T-helper 2 cell treated with Interferon-gamma antibody and Interleukin-4, amounts not matched to agents 5 μg/mL and 100 μg/mL, for 36 hours (primary cell): ENCODE measurements around the gene C11orf97.
"Not testable (repeated sequence)": the region's sequence is repeated elsewhere in the genome, so short reads cannot be mapped to it uniquely, and the experiment has no call there.

Experiments used
- DNase-seq: peaks from one replicate; pipeline ENCODE4 v3.0.0; 2021; ENCODE audit warnings: low spot score
- H3K27ac Mint-ChIP-seq: one replicate; pipeline ENCODE4 v1.8.0; 2021; ENCODE audit warnings: mild to moderate bottlenecking, mixed read lengths
- H3K27me3 Mint-ChIP-seq: one replicate; pipeline ENCODE4 v1.8.0; 2021; ENCODE audit warnings: low read depth, mixed read lengths
- H3K36me3 Mint-ChIP-seq: one replicate; pipeline ENCODE4 v1.8.0; 2021; ENCODE audit warnings: low read depth, mixed read lengths
- H3K4me1 Mint-ChIP-seq: one replicate; pipeline ENCODE4 v1.8.0; 2021; ENCODE audit warnings: low read depth, mixed read lengths
- H3K4me3 Mint-ChIP-seq: one replicate; pipeline ENCODE4 v1.8.0; 2022; ENCODE audit warnings: mild to moderate bottlenecking, moderate library complexity, mixed read lengths
- H3K9me3 Mint-ChIP-seq: one replicate; pipeline ENCODE4 v1.8.0; 2021; ENCODE audit warnings: mixed read lengths

C11orf97 gene

GRCh38 chr11:94511932-94512781 is at the start of gene C11orf97:
TSS of gene C11orf97 (plus strand) at chr11:94512461. CDS start at chr11:94512529, 68 bp downstream.
- Mint-ChIP-seq H3K27me3 (peaks cover 62% of the 10 kb centered on the region), H3K4me1 (peaks cover 11% of the 10 kb centered on the region), H3K27ac (no peak within 1 kb of the TSS), H3K4me3 (peak within 1 kb of the TSS; percentile 69), H3K36me3 (no peaks in the 10 kb centered on the region), H3K9me3 (no peaks in the 10 kb centered on the region)
- DNase-seq = peak; percentile 41

- no peaks in the 10 kb centered on the region for H3K27me3 Mint-ChIP-seq
- H3K36me3 Mint-ChIP-seq = peaks cover 53% of the 10 kb centered on the region
- no peaks in the 10 kb centered on the region for H3K9me3 Mint-ChIP-seq
- no peak overlapping the region for H3K4me3 Mint-ChIP-seq
- H3K27ac Mint-ChIP-seq = no peak overlapping the region
- peaks cover 29% of the 10 kb centered on the region for H3K4me1 Mint-ChIP-seq
- DNase-seq = no peak
These were observed 42.8 kb upstream of the C11orf97 start for GRCh38 chr11:94469416-94469815.

- H3K4me1 Mint-ChIP-seq = peaks cover 40% of the 10 kb centered on the region
- peak overlapping the region; percentile 63 for H3K4me3 Mint-ChIP-seq
- H3K9me3 Mint-ChIP-seq = no peaks in the 10 kb centered on the region
- no peaks in the 10 kb centered on the region for H3K27me3 Mint-ChIP-seq
- peak; percentile 43 for DNase-seq
- peak overlapping the region; percentile 80 for H3K27ac Mint-ChIP-seq
- peaks cover 50% of the 10 kb centered on the region for H3K36me3 Mint-ChIP-seq
These were observed 39.1 kb upstream of the C11orf97 start for GRCh38 chr11:94472916-94473799.

GRCh38 chr11:94477624-94478023 is 34.6 kb upstream of the C11orf97 start:
- Mint-ChIP-seq H3K36me3 (peaks cover 52% of the 10 kb centered on the region), H3K9me3 (no peaks in the 10 kb centered on the region), H3K27ac (peak overlapping the region; percentile 29), H3K4me1 (peaks cover 28% of the 10 kb centered on the region), H3K27me3 (no peaks in the 10 kb centered on the region), H3K4me3 (no peak overlapping the region)
- no peak for DNase-seq

- Mint-ChIP-seq H3K36me3 (peaks cover 52% of the 10 kb centered on the region), H3K4me1 (peaks cover 10% of the 10 kb centered on the region), H3K9me3 (no peaks in the 10 kb centered on the region), H3K27me3 (no peaks in the 10 kb centered on the region), H3K4me3 (no peak overlapping the region), H3K27ac (no peak overlapping the region)
- DNase-seq = no peak
These were observed 30.9 kb upstream of the C11orf97 start for GRCh38 chr11:94481342-94481741.

GRCh38 chr11:94486068-94486467 is 26.2 kb upstream of the C11orf97 start:
- Mint-ChIP-seq H3K36me3 (peaks cover 66% of the 10 kb centered on the region), H3K4me3 (no peak overlapping the region), H3K27me3 (no peaks in the 10 kb centered on the region), H3K27ac (no peak overlapping the region), H3K9me3 (no peaks in the 10 kb centered on the region), H3K4me1 (peaks cover 12% of the 10 kb centered on the region)
- no peak for DNase-seq

GRCh38 chr11:94493281-94494125 is 18.8 kb upstream of the C11orf97 start, which contains the start of the genes ANKRD49 and MRE11:
TSS of gene ANKRD49 (plus strand) at chr11:94493984. CDS start at chr11:94496694, 2,710 bp downstream.
TSS of gene MRE11 (minus strand) at chr11:94493844. CDS start at chr11:94492801, 1,043 bp downstream.
- Mint-ChIP-seq H3K9me3 (no peaks in the 10 kb centered on the region), H3K4me3 (peak within 1 kb of the TSS; percentile 91), H3K36me3 (peaks cover 35% of the 10 kb centered on the region), H3K27ac (peak within 1 kb of the TSS; percentile 89), H3K4me1 (peaks cover 36% of the 10 kb centered on the region), H3K27me3 (no peaks in the 10 kb centered on the region)
- DNase-seq = peak; percentile 97

GRCh38 chr11:94494126-94494680 is 18.1 kb upstream of the C11orf97 start:
- Mint-ChIP-seq H3K9me3 (no peaks in the 10 kb centered on the region), H3K27ac (peak overlapping the region; percentile 89), H3K4me3 (peak overlapping the region; percentile 91), H3K36me3 (peaks cover 33% of the 10 kb centered on the region), H3K4me1 (peaks cover 35% of the 10 kb centered on the region), H3K27me3 (no peaks in the 10 kb centered on the region)
- DNase-seq = no peak

GRCh38 chr11:94500181-94500580 is 12.1 kb upstream of the C11orf97 start:
- no peak for DNase-seq
- Mint-ChIP-seq H3K27ac (no peak overlapping the region), H3K27me3 (no peaks in the 10 kb centered on the region), H3K4me3 (no peak overlapping the region), H3K4me1 (peaks cover 9% of the 10 kb centered on the region), H3K9me3 (no peaks in the 10 kb centered on the region), H3K36me3 (peaks cover 31% of the 10 kb centered on the region)

- Mint-ChIP-seq H3K27ac (no peak overlapping the region), H3K36me3 (peaks cover 28% of the 10 kb centered on the region), H3K27me3 (peaks cover 5% of the 10 kb centered on the region), H3K4me1 (no peaks in the 10 kb centered on the region), H3K4me3 (no peak overlapping the region), H3K9me3 (no peaks in the 10 kb centered on the region)
- DNase-seq = no peak
These were observed 10.7 kb upstream of the C11orf97 start for GRCh38 chr11:94501522-94501921.

GRCh38 chr11:94504689-94505293 is 7.5 kb upstream of the C11orf97 start:
- no peaks in the 10 kb centered on the region for H3K9me3 Mint-ChIP-seq
- H3K27me3 Mint-ChIP-seq = peaks cover 14% of the 10 kb centered on the region
- no peak overlapping the region for H3K4me3 Mint-ChIP-seq
- no peak for DNase-seq
- H3K36me3 Mint-ChIP-seq = peaks cover 5% of the 10 kb centered on the region
- H3K4me1 Mint-ChIP-seq = no peaks in the 10 kb centered on the region
- no peak overlapping the region for H3K27ac Mint-ChIP-seq

- not testable (repeated sequence) for H3K27ac Mint-ChIP-seq, H3K4me1 Mint-ChIP-seq, H3K4me3 Mint-ChIP-seq
These were observed 5.7 kb upstream of the C11orf97 start for GRCh38 chr11:94506513-94506912.

GRCh38 chr11:94507485-94507884 is 4.8 kb upstream of the C11orf97 start:
- Mint-ChIP-seq H3K27ac (no peak overlapping the region), H3K4me3 (no peak overlapping the region)

More at GRCh38 chr11:94506513-94506912, 5.7 kb upstream of the C11orf97 start:
- peaks cover 29% of the 10 kb centered on the region for H3K27me3 Mint-ChIP-seq
- not testable (repeated sequence) for H3K9me3 Mint-ChIP-seq, DNase-seq, H3K36me3 Mint-ChIP-seq

More at GRCh38 chr11:94507485-94507884, 4.8 kb upstream of the C11orf97 start:
- Mint-ChIP-seq H3K27me3 (peaks cover 37% of the 10 kb centered on the region), H3K4me1 (peaks cover 6% of the 10 kb centered on the region), H3K36me3 (no peaks in the 10 kb centered on the region), H3K9me3 (no peaks in the 10 kb centered on the region)
- DNase-seq = no peak
